ENCODE data around the gene CD109. TPM values are rescaled to one million over a fixed set of nuclear protein-coding genes. Genes with fewer than 3 reads are reported as not detected.

CD109 gene
- total RNA-seq, 2 donors from 2014 or later, result 2.0 TPM

DNA sequence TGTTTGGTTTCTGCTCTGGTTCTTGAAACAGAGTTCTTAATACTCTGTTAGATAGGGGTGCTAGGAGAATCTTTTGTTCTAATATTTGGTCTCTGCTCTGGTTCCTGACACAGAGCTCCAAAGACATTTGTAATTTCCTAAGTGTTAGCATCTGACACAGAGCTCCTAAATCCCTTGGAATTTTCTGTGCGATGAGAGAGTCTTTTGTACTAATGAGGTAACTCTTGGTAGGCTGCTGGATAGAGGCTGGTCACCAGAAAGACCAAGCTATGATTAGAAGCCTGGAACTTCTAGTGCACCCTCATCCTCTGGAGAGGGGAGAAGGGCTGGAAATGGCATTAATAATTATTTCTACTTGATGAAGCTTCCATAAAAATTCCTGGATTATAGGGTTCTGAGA is 7.7 kb upstream of the CD109 start:
- 83% methylated on average over 1 of the region's 1 CpG; no CpG with 5 or more reads in 1 of the 2 experiments for WGBS, 2 experiments (ENCODE audit: insufficient coverage in 1 of 2, insufficient read length in 1 of 2)
- no peak overlapping the region for H3K4me3 ChIP-seq (ENCODE audit: low read length)
- Mint-ChIP-seq H3K4me3 (no peak overlapping the region), H3K36me3 (ENCODE audit: low read depth) (no peaks in the 10 kb centered on the region), H3K27me3 (ENCODE audit: insufficient read depth) (peaks cover 2% of the 10 kb centered on the region), H3K9me3 (peaks cover 17% of the 10 kb centered on the region), H3K4me1 (no peaks in the 10 kb centered on the region), H3K27ac (no peak overlapping the region)
- no peaks in the 10 kb centered on the region for H3K9me3 ChIP-seq (ENCODE audit: control insufficient read depth, low read length)
- no peaks in the 10 kb centered on the region for H3K4me1 ChIP-seq (ENCODE audit: control insufficient read depth, insufficient read depth, low read length)
- H3K36me3 ChIP-seq (ENCODE audit: control insufficient read depth, insufficient read depth, low read length), result no peaks in the 10 kb centered on the region
- H3K27me3 ChIP-seq (ENCODE audit: control insufficient read depth, insufficient read depth, low read length, poor library complexity, severe bottlenecking), result no peaks in the 10 kb centered on the region
- no peak for DNase-seq
- no peak overlapping the region for H3K9ac ChIP-seq (ENCODE audit: extremely low read depth, low read length, poor library complexity, severe bottlenecking)
- TF ChIP-seq, protein P1, sequence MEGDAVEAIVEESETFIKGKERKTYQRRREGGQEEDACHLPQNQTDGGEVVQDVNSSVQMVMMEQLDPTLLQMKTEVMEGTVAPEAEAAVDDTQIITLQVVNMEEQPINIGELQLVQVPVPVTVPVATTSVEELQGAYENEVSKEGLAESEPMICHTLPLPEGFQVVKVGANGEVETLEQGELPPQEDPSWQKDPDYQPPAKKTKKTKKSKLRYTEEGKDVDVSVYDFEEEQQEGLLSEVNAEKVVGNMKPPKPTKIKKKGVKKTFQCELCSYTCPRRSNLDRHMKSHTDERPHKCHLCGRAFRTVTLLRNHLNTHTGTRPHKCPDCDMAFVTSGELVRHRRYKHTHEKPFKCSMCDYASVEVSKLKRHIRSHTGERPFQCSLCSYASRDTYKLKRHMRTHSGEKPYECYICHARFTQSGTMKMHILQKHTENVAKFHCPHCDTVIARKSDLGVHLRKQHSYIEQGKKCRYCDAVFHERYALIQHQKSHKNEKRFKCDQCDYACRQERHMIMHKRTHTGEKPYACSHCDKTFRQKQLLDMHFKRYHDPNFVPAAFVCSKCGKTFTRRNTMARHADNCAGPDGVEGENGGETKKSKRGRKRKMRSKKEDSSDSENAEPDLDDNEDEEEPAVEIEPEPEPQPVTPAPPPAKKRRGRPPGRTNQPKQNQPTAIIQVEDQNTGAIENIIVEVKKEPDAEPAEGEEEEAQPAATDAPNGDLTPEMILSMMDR (conservative IDR thresholded peaks at IDR 0.05), result no peak
- H3K27ac ChIP-seq (ENCODE audit: low read depth, low read length), result no peak overlapping the region

DNA sequence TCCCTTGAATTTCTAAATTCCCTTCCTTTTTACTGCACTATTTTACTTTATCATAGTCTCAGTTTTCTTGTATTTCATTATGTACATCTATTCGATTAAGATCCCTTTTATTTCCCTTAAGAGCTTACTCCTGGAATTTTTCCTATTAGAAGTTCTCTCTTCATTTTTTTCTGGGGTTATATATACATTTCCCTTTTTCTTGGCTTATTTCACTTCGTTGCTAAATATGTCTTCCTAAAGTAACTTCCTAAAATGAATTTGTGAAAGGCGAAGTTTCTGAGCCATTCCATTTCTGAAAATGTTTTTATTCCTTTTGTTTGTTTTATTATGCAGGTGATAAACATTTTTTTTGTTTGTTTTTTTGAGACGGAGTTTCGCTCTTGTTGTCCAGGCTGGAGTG is 5.9 kb upstream of the CD109 start:
- Histone ChIP-seq H3K27ac (ENCODE audit: low read depth, low read length) (no peak overlapping the region), H3K36me3 (ENCODE audit: control insufficient read depth, insufficient read depth, low read length) (no peaks in the 10 kb centered on the region), H3K27me3 (ENCODE audit: control insufficient read depth, insufficient read depth, low read length, poor library complexity, severe bottlenecking) (peaks cover 5% of the 10 kb centered on the region), H3K4me3 (ENCODE audit: low read length) (no peak overlapping the region), H3K9ac (ENCODE audit: extremely low read depth, low read length, poor library complexity, severe bottlenecking) (no peak overlapping the region), H3K9me3 (ENCODE audit: control insufficient read depth, low read length) (no peaks in the 10 kb centered on the region), H3K4me1 (ENCODE audit: control insufficient read depth, insufficient read depth, low read length) (no peaks in the 10 kb centered on the region)
- Mint-ChIP-seq H3K9me3 (peaks cover 9% of the 10 kb centered on the region), H3K27ac (no peak overlapping the region), H3K4me1 (no peaks in the 10 kb centered on the region), H3K27me3 (ENCODE audit: insufficient read depth) (peaks cover 9% of the 10 kb centered on the region), H3K36me3 (ENCODE audit: low read depth) (no peaks in the 10 kb centered on the region), H3K4me3 (no peak overlapping the region)
- 93% methylated on average over 5 of the region's 5 CpGs; no CpG with 5 or more reads in 1 of the 2 experiments for WGBS, 2 experiments (ENCODE audit: insufficient coverage in 1 of 2, insufficient read length in 1 of 2)
- TF ChIP-seq, protein P1 (conservative IDR thresholded peaks at IDR 0.05), result no peak
- no peak for DNase-seq

DNA sequence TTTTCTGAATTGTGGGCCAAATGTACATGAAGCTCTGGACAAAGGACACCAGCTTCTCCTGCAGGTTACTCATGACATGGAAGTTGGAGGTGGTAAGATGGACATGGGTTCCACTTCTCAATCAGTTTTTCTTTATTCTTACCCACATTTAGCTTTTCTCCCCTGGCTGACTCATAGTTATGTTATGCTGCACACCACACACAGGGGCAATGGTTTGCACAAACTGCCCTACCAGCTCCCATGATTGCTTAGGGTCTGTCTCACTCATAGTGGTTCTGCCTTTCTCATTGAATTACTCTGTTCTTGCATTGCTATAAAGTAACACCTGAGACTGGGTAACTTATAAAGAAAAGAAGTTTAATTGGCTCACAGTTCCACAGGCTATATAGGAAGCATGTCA is 4.5 kb upstream of the CD109 start:
- no peak for DNase-seq
- Histone ChIP-seq H3K36me3 (ENCODE audit: control insufficient read depth, insufficient read depth, low read length) (no peaks in the 10 kb centered on the region), H3K27ac (ENCODE audit: low read depth, low read length) (no peak overlapping the region), H3K27me3 (ENCODE audit: control insufficient read depth, insufficient read depth, low read length, poor library complexity, severe bottlenecking) (peaks cover 7% of the 10 kb centered on the region), H3K9me3 (ENCODE audit: control insufficient read depth, low read length) (no peaks in the 10 kb centered on the region), H3K4me1 (ENCODE audit: control insufficient read depth, insufficient read depth, low read length) (no peaks in the 10 kb centered on the region), H3K9ac (ENCODE audit: extremely low read depth, low read length, poor library complexity, severe bottlenecking) (no peak overlapping the region), H3K4me3 (ENCODE audit: low read length) (no peak overlapping the region)
- Mint-ChIP-seq H3K36me3 (ENCODE audit: low read depth) (no peaks in the 10 kb centered on the region), H3K27ac (no peak overlapping the region), H3K9me3 (peaks cover 9% of the 10 kb centered on the region), H3K4me1 (peaks cover 4% of the 10 kb centered on the region), H3K4me3 (no peak overlapping the region), H3K27me3 (ENCODE audit: insufficient read depth) (peaks cover 16% of the 10 kb centered on the region)
- TF ChIP-seq, protein P1 (conservative IDR thresholded peaks at IDR 0.05), result no peak
